Neuronal stem cell (in vitro differentiated cells): ENCODE data around the gene PPP3CA.

Source experiments
- DNase-seq: peaks from one replicate; pipeline ENCODE4 v3.0.0-alpha.2; 2013; ENCODE audit warnings: low spot score
- H2AFZ ChIP-seq: one replicate; pipeline ENCODE4 v1.6.1; 2013; ENCODE audit warnings: mild to moderate bottlenecking, low read length, inconsistent platforms
- H2AK5ac ChIP-seq: 2 replicates; pipeline ENCODE4 v1.6.1; 2013; ENCODE audit warnings: low read depth, mild to moderate bottlenecking, inconsistent platforms, low read length, moderate library complexity, mixed read lengths
- H2BK120ac ChIP-seq: 2 replicates; pipeline ENCODE4 v1.6.1; 2013; ENCODE audit warnings: low read depth, mild to moderate bottlenecking, inconsistent platforms, low read length, moderate library complexity, mixed read lengths
- H2BK12ac ChIP-seq: one replicate; pipeline ENCODE4 v1.6.1; 2013; ENCODE audit warnings: low read length, inconsistent platforms
- H2BK15ac ChIP-seq: 2 replicates; pipeline ENCODE4 v1.6.1; 2013; ENCODE audit warnings: mild to moderate bottlenecking, low read length, inconsistent platforms, mixed read lengths
- H2BK5ac ChIP-seq: one replicate; pipeline ENCODE4 v1.6.1; 2013; ENCODE audit warnings: inconsistent platforms, mild to moderate bottlenecking, low read length, moderate library complexity
- H3K14ac ChIP-seq: one replicate; pipeline ENCODE4 v1.6.1; 2013; ENCODE audit warnings: low read length, inconsistent platforms
- H3K18ac ChIP-seq: 2 replicates; pipeline ENCODE4 v1.6.1; 2013; ENCODE audit warnings: low read length, inconsistent platforms
- H3K23ac ChIP-seq: 2 replicates; pipeline ENCODE4 v1.6.1; 2013; ENCODE audit warnings: low read depth, mild to moderate bottlenecking, mixed read lengths, low read length, inconsistent platforms; ENCODE audit not compliant: poor library complexity
- H3K27ac ChIP-seq: replicated peaks from 3 replicates; pipeline ENCODE4 v1.5.1; 2013; ENCODE audit warnings: low read length, inconsistent platforms
- H3K27me3 ChIP-seq, 3 experiments: 2 replicates each; pipeline ENCODE4 v1.6.1; 2013; ENCODE audit warnings: low read length in 3 of 3, mild to moderate bottlenecking in 2 of 3, inconsistent platforms in 1 of 3, low read depth in 1 of 3, mixed read lengths in 1 of 3, moderate library complexity in 1 of 3; ENCODE audit not compliant: control insufficient read depth in 3 of 3, insufficient read depth in 3 of 3
- H3K36me3 ChIP-seq, 2 donors: replicated peaks in 1 of 2; 2 replicates each; pipeline ENCODE4 v1.6.1; 2013; ENCODE audit warnings: low read length in 2 of 2; ENCODE audit not compliant: control insufficient read depth in 2 of 2, insufficient read depth in 2 of 2
- H3K4ac ChIP-seq: 2 replicates; pipeline ENCODE4 v1.6.1; 2013; ENCODE audit warnings: inconsistent platforms, mild to moderate bottlenecking, low read length, moderate library complexity
- H3K4me1 ChIP-seq, 2 donors: 1 replicate in 1 of 2; 2 replicates in 1 of 2; pipeline ENCODE4 v1.6.1; 2013; ENCODE audit warnings: low read length in 2 of 2, low read depth in 1 of 2; ENCODE audit not compliant: control insufficient read depth in 2 of 2, insufficient read depth in 1 of 2
- H3K4me2 ChIP-seq: one replicate; pipeline ENCODE4 v1.6.1; 2013; ENCODE audit warnings: mild to moderate bottlenecking, low read length, inconsistent platforms; ENCODE audit not compliant: insufficient read depth, poor library complexity, severe bottlenecking
- H3K4me3 ChIP-seq, 2 donors: 2 replicates each; pipeline ENCODE4 v1.5.1; 2013; ENCODE audit warnings: low read length in 2 of 2, mild to moderate bottlenecking in 2 of 2, inconsistent platforms in 1 of 2, moderate library complexity in 1 of 2
- H3K79me1 ChIP-seq: one replicate; pipeline ENCODE4 v1.6.1; 2013; ENCODE audit warnings: low read depth, mild to moderate bottlenecking, inconsistent platforms, low read length, moderate library complexity
- H3K9ac ChIP-seq: one replicate; pipeline ENCODE4 v1.6.1; 2013; ENCODE audit warnings: mild to moderate bottlenecking, low read depth, low read length, inconsistent platforms; ENCODE audit not compliant: poor library complexity
- H3K9me3 ChIP-seq, 2 donors: replicated peaks in 1 of 2; 2 replicates each; pipeline versions ENCODE3 to v1.6.1; 2013; ENCODE audit warnings: low read length in 2 of 2, mild to moderate bottlenecking in 2 of 2, inconsistent platforms in 1 of 2, low read depth in 1 of 2, mixed read lengths in 1 of 2, moderate library complexity in 1 of 2; ENCODE audit not compliant: control insufficient read depth in 2 of 2, insufficient read depth in 1 of 2
- H4K8ac ChIP-seq: one replicate; pipeline ENCODE4 v1.6.1; 2013; ENCODE audit warnings: low read depth, mild to moderate bottlenecking, inconsistent platforms, low read length, moderate library complexity
- H4K91ac ChIP-seq: one replicate; pipeline ENCODE4 v1.6.1; 2013; ENCODE audit warnings: low read length, low read depth, mild to moderate bottlenecking, inconsistent platforms; ENCODE audit not compliant: poor library complexity
- WGBS, 2 donors: extraction: QIAGEN DNeasy Blood & Tissue Kit; methylation state at CpG; one replicate each; pipeline ENCODE4 v1.1.7; 2013; ENCODE audit warnings: missing lambda C conversion rate in 2 of 2, mixed read lengths in 1 of 2; ENCODE audit not compliant: insufficient read length in 2 of 2, insufficient replicate concordance in 1 of 2; ENCODE audit errors: extremely low coverage in 2 of 2; 5-methylcytosine and 5-hydroxymethylcytosine counted together

Gene PPP3CA

DNA sequence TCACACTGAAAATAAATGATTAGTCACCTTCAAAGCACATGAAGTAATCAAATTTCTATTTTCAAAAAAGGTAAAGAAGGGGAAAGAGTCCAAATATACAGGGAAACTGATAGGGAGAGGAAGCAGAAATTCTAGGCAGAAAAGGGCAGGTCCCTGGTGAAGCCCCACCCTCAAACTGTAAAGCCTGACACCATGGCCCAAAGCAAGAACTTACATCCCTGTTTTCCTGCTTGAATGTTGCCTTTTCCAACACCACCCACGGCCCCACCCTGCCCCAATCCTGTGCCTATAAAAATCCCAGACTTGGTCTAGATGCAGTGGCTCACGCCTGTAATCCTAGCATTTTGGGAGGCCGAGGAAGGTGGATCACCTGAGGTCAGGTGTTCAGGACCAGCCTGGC lies 361.8 kb downstream of the PPP3CA start:
- peak overlapping the region; percentile 92 for H3K27ac ChIP-seq
- WGBS, 2 donors, result no CpG with 5 or more reads among the region's 3 CpGs
- no peak overlapping the region for H4K91ac ChIP-seq

GRCh38 chr4:100984901-100985300 lies 362.4 kb downstream of the PPP3CA start:
- Histone ChIP-seq H3K14ac (no peak overlapping the region), H3K27ac (no peak overlapping the region), H3K4ac (no peak overlapping the region), H2AFZ (no peak overlapping the region), H2BK12ac (no peak overlapping the region), H2BK5ac (no peak overlapping the region), H3K18ac (no peak overlapping the region), H4K91ac (no peak overlapping the region), H3K79me1 (no peaks in the 10 kb centered on the region), H3K4me1 (peaks cover 4 to 5% of the 10 kb centered on the region in 2 donors), H3K27me3 (no peaks in the 10 kb centered on the region), H3K9ac (no peak overlapping the region), H2BK120ac (no peak overlapping the region), H2BK15ac (no peak overlapping the region), H3K9me3 (peaks cover 2 to 8% of the 10 kb centered on the region in 2 donors), H3K4me2 (no peak overlapping the region), H4K8ac (no peak overlapping the region), H3K36me3 (no peaks in the 10 kb centered on the region), H3K23ac (no peak overlapping the region), H3K4me3 (no peak overlapping the region), H2AK5ac (no peak overlapping the region)
- no peak for DNase-seq

More for the DNA sequence above, 361.8 kb downstream of the PPP3CA start:
- no peaks in the 10 kb centered on the region for H3K27me3 ChIP-seq
- no peak overlapping the region for H4K8ac ChIP-seq
- no peak overlapping the region for H3K4ac ChIP-seq
- H2AFZ ChIP-seq, result peak overlapping the region; percentile 65
- H2BK120ac ChIP-seq, result no peak overlapping the region
- no peak overlapping the region for H3K23ac ChIP-seq
- H3K9ac ChIP-seq, result no peak overlapping the region
- no peak overlapping the region for H3K14ac ChIP-seq
- H2BK5ac ChIP-seq, result no peak overlapping the region
- H3K9me3 ChIP-seq, result peaks cover 2 to 8% of the 10 kb centered on the region in 2 donors
- H3K4me1 ChIP-seq, result peaks cover 4 to 5% of the 10 kb centered on the region in 2 donors
- H3K4me3 ChIP-seq, result no peak overlapping the region
- H3K79me1 ChIP-seq, result no peaks in the 10 kb centered on the region
- no peak overlapping the region for H2BK15ac ChIP-seq
- H3K18ac ChIP-seq, result no peak overlapping the region
- no peak overlapping the region for H3K4me2 ChIP-seq
- no peak for DNase-seq
- no peaks in the 10 kb centered on the region for H3K36me3 ChIP-seq
- H2BK12ac ChIP-seq, result no peak overlapping the region
- no peak overlapping the region for H2AK5ac ChIP-seq

DNA sequence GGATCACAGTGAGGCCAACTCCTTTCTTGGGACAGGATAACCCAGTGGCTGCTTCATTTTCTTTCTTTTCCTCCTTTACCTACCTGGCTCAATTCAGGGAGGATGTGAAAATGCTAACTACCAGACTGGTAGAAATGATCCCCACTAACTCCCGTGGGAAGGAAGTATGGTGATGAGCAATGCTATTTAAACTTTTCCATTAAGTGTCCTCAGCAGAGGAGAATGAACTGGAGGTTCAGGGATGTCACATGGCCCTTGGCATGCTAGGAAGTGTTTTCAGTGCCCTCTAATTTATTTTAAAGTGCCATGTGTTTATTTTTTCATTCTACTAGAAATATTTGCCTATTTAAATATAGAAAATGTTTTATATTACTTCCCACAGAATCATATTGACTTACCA lies 363.9 kb downstream of the PPP3CA start:
- no peak overlapping the region for H2BK5ac ChIP-seq
- H3K4me1 ChIP-seq, result peaks cover 4 to 5% of the 10 kb centered on the region in 2 donors
- H2BK15ac ChIP-seq, result no peak overlapping the region
- peaks cover 2 to 8% of the 10 kb centered on the region in 2 donors for H3K9me3 ChIP-seq
- no peak overlapping the region for H3K9ac ChIP-seq
- no peak overlapping the region for H3K4me2 ChIP-seq
- H3K18ac ChIP-seq, result no peak overlapping the region
- no peak overlapping the region for H3K27ac ChIP-seq
- no peak overlapping the region for H2AFZ ChIP-seq
- H3K4me3 ChIP-seq, result no peak overlapping the region
- H2BK12ac ChIP-seq, result no peak overlapping the region
- peaks cover 0 to 6% (median 0%) of the 10 kb centered on the region in 3 experiments for H3K27me3 ChIP-seq
- H2AK5ac ChIP-seq, result no peak overlapping the region
- H2BK120ac ChIP-seq, result no peak overlapping the region
- no peaks in the 10 kb centered on the region for H3K79me1 ChIP-seq
- H4K8ac ChIP-seq, result no peak overlapping the region
- WGBS, 2 donors, result no CpG with 5 or more reads among the region's 1 CpG
- DNase-seq, result no peak
- H3K14ac ChIP-seq, result no peak overlapping the region
- no peak overlapping the region for H4K91ac ChIP-seq
- H3K4ac ChIP-seq, result no peak overlapping the region
- H3K36me3 ChIP-seq, result no peaks in the 10 kb centered on the region
- H3K23ac ChIP-seq, result no peak overlapping the region

GRCh38 chr4:100982345-100982744 lies 365.0 kb downstream of the PPP3CA start:
- no CpG with 5 or more reads among the region's 3 CpGs for WGBS, 2 donors
- H3K4me1 ChIP-seq, result peaks cover 4 to 5% of the 10 kb centered on the region in 2 donors
- H3K79me1 ChIP-seq, result no peaks in the 10 kb centered on the region
- no peak overlapping the region for H3K23ac ChIP-seq
- no peak overlapping the region for H4K8ac ChIP-seq
- H3K27me3 ChIP-seq, result peaks cover 0 to 6% (median 0%) of the 10 kb centered on the region in 3 experiments
- no peaks in the 10 kb centered on the region for H3K36me3 ChIP-seq
- no peak overlapping the region for H3K14ac ChIP-seq
- H2AK5ac ChIP-seq, result no peak overlapping the region
- H3K4ac ChIP-seq, result no peak overlapping the region
- peaks cover 2 to 8% of the 10 kb centered on the region in 2 donors for H3K9me3 ChIP-seq
- no peak overlapping the region for H3K18ac ChIP-seq
- no peak overlapping the region for H4K91ac ChIP-seq
- H2BK15ac ChIP-seq, result no peak overlapping the region
- H2BK5ac ChIP-seq, result no peak overlapping the region
- no peak overlapping the region for H3K27ac ChIP-seq
- H3K4me3 ChIP-seq, result no peak overlapping the region
- no peak overlapping the region for H3K4me2 ChIP-seq
- no peak for DNase-seq
- H3K9ac ChIP-seq, result no peak overlapping the region
- H2BK120ac ChIP-seq, result no peak overlapping the region
- H2BK12ac ChIP-seq, result no peak overlapping the region
- H2AFZ ChIP-seq, result no peak overlapping the region
